ENCODE results near the gene HCN4. TPM values are rescaled to one million over a fixed set of nuclear protein-coding genes. Genes with fewer than 3 reads are reported as not detected.

HCN4 gene
- 0.25 to 0.38 TPM (median 0.33 TPM) in 5 replicates for total RNA-seq (2022; extraction: Qiagen RNA extraction)

DNA sequence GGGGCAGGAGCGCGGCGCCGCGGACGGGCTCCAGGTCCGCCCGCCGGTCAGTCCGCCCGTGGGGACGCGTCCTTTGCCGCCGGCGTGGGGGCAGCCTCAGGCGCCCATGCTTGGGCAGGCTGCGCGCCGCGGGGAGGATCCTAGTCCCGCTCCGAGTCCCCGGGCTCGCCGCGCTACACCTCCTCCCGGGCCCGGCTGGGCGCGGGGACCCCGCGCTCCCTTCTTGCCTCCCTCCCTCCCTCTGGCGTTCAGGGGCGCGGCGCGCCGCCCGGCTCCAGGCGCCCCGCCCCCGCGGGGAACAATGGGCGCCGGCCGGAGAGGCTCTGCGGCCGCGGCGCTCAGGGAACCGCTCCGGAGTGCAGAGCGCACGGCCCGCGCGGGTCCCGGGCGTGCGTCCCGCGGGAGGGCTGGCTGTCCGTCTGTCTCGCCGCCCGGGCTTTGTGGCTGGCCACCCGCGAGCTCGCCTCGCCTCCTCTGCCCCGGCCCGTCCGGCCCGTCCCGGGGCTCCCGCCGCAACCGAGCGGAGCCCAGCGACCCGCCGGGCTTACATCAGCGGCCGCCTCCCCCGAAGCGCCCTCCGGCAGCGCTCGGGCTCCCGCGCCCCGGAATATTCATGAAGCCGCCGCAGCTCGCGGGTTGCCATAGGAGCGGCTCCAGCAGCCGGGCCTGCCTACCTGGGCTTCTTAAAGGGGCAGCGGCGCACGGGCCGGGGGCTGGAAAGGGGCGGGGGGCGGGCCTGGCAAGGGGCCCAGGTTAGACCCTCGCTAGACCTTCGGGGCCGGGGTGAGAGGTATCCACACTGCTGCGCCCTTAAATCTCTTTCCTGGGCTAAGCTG lies at the start of gene HCN4:
TSS of gene HCN4 (minus strand) at position 658 of the 836 bp plus-strand sequence. CDS start 688 bp downstream, outside the sequence.

Other genes with a start within 250 kb of the HCN4 start
- not detected in 5 replicates for gene REC114, start 74.2 kb upstream of the HCN4 start, total RNA-seq (2022; extraction: Qiagen RNA extraction)